Ovary (tissue), 3 donors: ENCODE data around the gene AP2A2.

ENCODE experiments used
- CTCF ChIP-seq, 3 donors: fragments of 450-650 bp in 2 of 3; fragments of 200-600 bp in 1 of 3; IDR thresholded peaks; one replicate each; pipeline versions ENCODE4 v1.5.1 to v1.8.0; 2016 to 2022; ENCODE audit warnings: antibody characterized with exemption in 3 of 3, mild to moderate bottlenecking in 1 of 3
- POLR2A ChIP-seq: fragments of 450-650 bp; IDR thresholded peaks from one replicate; pipeline ENCODE4 v1.6.1; 2017; ENCODE audit warnings: antibody characterized with exemption, mild to moderate bottlenecking, moderate library complexity
- donor health status: DM: no; HTN: no; CAD: no.

- no peak for TF ChIP-seq CTCF (IDR thresholded peaks at IDR 0.05)
- no peak for TF ChIP-seq POLR2A
These were observed 66.9 kb downstream of the AP2A2 start for GRCh38 chr11:992577-992976.
